AG09319 (cell line): ENCODE results near the gene C1QTNF6.

Experiments
- DNase-seq: peaks from one replicate; pipeline ENCODE4 v3.0.0-alpha.2; 2010; ENCODE audit warnings: low read depth; ENCODE audit errors: extremely low read depth
- CTCF ChIP-seq: IDR thresholded peaks from 2 replicates; pipeline ENCODE4 v1.5.1; 2011; ENCODE audit warnings: low read depth, mild to moderate bottlenecking, inconsistent platforms, low read length, moderate library complexity

Gene C1QTNF6

GRCh38 chr22:37151401-37151800 is 36.6 kb downstream of the C1QTNF6 start:
- DNase-seq, result no peak
- TF ChIP-seq CTCF, result no peak

GRCh38 chr22:37150701-37151100 is 37.3 kb downstream of the C1QTNF6 start:
- TF ChIP-seq CTCF, result no peak
- DNase-seq, result no peak

- TF ChIP-seq CTCF, result no peak
- no peak for DNase-seq
These were observed 39.0 kb downstream of the C1QTNF6 start for GRCh38 chr22:37148742-37149665.

GRCh38 chr22:37148031-37148651 is 39.9 kb downstream of the C1QTNF6 start:
- no peak for DNase-seq
- no peak for TF ChIP-seq CTCF

GRCh38 chr22:37147186-37147990 is 40.7 kb downstream of the C1QTNF6 start:
- DNase-seq, result no peak
- no peak for TF ChIP-seq CTCF

GRCh38 chr22:37146507-37147180 is 41.4 kb downstream of the C1QTNF6 start:
- TF ChIP-seq CTCF, result no peak
- no peak for DNase-seq
